ENCODE measurements around the gene GPS1. TPM values are rescaled to one million over a fixed set of nuclear protein-coding genes. Genes with fewer than 3 reads are reported as not detected.

GPS1 gene
- total and polyA plus RNA-seq, 9 of the 15 experiments (the other 6 are each of a cell fraction or from before 2014, with no cell fraction given), result 3.1 to 167 (median 69.9) TPM

- Histone ChIP-seq H3K79me2 (ENCODE audit: control insufficient read depth, insufficient read depth, low read length) (peaks cover 28% of the 10 kb centered on the region), H2AFZ (ENCODE audit: low read depth, low read length) (no peak overlapping the region), H3K27ac (ENCODE audit: extremely low read depth, low read depth, low read length) (peak overlapping the region; percentile 21; the same call in 1 of the 3 replicates), H3K9ac (ENCODE audit: insufficient read depth in 1 of 2, low read depth in 2 of 2, low read length in 2 of 2) (peak overlapping the region in 1 of 2 experiments; percentile 77; a peak in 2 of 4 replicates), H4K20me1 (replicated peaks; ENCODE audit: control insufficient read depth, insufficient read depth, low read length) (0 out of 2 replicates have a peak, but pooled peaks cover 4% of the 10 kb centered on the region), H3K9me1 (ENCODE audit: control insufficient read depth, insufficient read depth, low read length) (no peaks in the 10 kb centered on the region), H3K9me3 (replicated peaks; ENCODE audit: control insufficient read depth, insufficient read depth, low read depth, low read length) (no peaks in the 10 kb centered on the region), H3K4me1 (replicated peaks in 1 of 2; ENCODE audit: control insufficient read depth in 2 of 2, insufficient read depth in 2 of 2, low read length in 2 of 2) (peaks cover 33 to 96% of the 10 kb centered on the region in 2 experiments), H3K4me3 (no peak overlapping the region), H3K27me3 (ENCODE audit: control insufficient read depth in 2 of 2, insufficient read depth in 2 of 2, low read length in 2 of 2) (no peaks in the 10 kb centered on the region), H3K4me2 (ENCODE audit: insufficient read depth, low read length) (no peak overlapping the region), H3K36me3 (ENCODE audit: control insufficient read depth, insufficient read depth, low read length) (peaks cover 9% of the 10 kb centered on the region; the same call in 2 of the 3 replicates)
- BruUV-seq (replicated peaks), result no TSS peak
- intact Hi-C loops (cut with micrococcal nuclease), result no loop called here
- no peak for ATAC-seq
- POLR2A ChIA-PET, result interaction anchor here (0.5 to 1.6 kb wide), 6 partner anchors 9 to 54 kb away, joined by 3 to 5 read pairs (median 5); no protein-coding TSS in a partner anchor
- 71% methylated on average over 15 of the region's 18 CpGs for WGBS (ENCODE audit: insufficient coverage, low coverage, missing lambda C conversion rate)
- no peak for DNase-seq (ENCODE audit: extremely low read depth in 1 of 4, low spot score in 3 of 4)
- peak; percentile 11 for FAIRE-seq
- in situ Hi-C loops (cut with MboI), result no loop called here
- peak; percentile 12; the same call in 1 of the 2 replicates for TF ChIP-seq POLR2G (IDR thresholded peaks at IDR 0.05; ENCODE audit: low read depth, low read length)
- TF ChIP-seq FOXA1 (IDR thresholded peaks at IDR 0.05; ENCODE audit: borderline replicate concordance), result no peak
- peak; percentile 18 for TF ChIP-seq KDM5B (IDR thresholded peaks at IDR 0.05; ENCODE audit: insufficient replicate concordance, low read depth, low read length)
- CTCF ChIA-PET (ENCODE audit: low intra/inter-chr PET ratio), result no interaction called here
Measured at GRCh38 chr17:82101767-82102679, 50.3 kb downstream of the GPS1 start.

Data from K562 (cell line).